Measurements from ENCODE around the gene USP25.

Gene USP25

DNA sequence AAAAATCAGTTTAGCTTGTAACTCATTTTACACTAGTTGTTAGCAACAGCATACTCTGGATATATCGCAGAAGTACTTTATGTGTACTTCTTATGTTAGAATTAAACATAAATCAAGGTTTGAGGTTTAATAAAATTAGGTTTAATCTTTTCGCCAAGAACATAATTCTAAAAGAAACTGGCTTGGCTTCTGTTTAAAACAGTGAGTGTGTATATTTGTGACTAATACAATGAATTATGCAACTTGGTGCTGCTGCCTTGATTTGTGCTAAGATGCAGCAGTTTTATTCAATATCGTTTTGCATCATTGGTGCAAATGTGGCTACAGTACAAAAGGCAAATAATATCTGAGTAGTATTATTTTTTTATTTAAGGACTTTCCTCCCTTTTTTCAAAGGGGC is 44.8 kb downstream of the USP25 start:
- intact Hi-C loops (cut with DNase I; ENCODE audit: low total_unique reads) = no loop called here
- Histone ChIP-seq H3K36me3 (no peaks in the 10 kb centered on the region), H3K4me3 (no peak overlapping the region), H3K9me3 (no peaks in the 10 kb centered on the region), H3K27me3 (no peaks in the 10 kb centered on the region), H3K4me1 (no peaks in the 10 kb centered on the region), H3K27ac (no peak overlapping the region)
- TF ChIP-seq CTCF (IDR thresholded peaks at IDR 0.05) = no peak
- DNase-seq = no peak

DNA sequence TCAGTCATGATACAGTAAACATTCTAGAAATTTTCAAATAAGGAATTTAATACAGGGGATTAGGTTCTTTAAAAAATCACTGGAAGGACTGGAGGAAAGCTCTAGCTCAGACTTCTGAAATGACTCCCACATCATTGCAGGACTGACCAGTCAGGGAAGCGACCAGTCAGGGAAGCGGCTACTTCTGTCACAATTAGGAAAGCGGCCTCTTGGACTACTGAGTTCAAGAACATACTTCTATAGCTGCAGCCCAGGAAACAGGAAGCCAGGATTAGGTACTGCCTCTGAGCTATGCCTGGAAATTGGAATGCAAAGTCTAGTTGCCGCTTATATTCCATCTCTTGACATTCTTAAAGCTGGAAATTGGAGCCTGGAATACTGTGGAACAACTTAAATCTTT is 45.5 kb downstream of the USP25 start:
- TF ChIP-seq CTCF (IDR thresholded peaks at IDR 0.05) = no peak
- H3K4me1 ChIP-seq = no peaks in the 10 kb centered on the region
- no peak for DNase-seq
- intact Hi-C loops (cut with DNase I; ENCODE audit: low total_unique reads) = no loop called here
- H3K9me3 ChIP-seq = no peaks in the 10 kb centered on the region
- H3K27ac ChIP-seq = no peak overlapping the region
- H3K4me3 ChIP-seq = no peak overlapping the region
- H3K36me3 ChIP-seq = no peaks in the 10 kb centered on the region
- no peaks in the 10 kb centered on the region for H3K27me3 ChIP-seq

DNA sequence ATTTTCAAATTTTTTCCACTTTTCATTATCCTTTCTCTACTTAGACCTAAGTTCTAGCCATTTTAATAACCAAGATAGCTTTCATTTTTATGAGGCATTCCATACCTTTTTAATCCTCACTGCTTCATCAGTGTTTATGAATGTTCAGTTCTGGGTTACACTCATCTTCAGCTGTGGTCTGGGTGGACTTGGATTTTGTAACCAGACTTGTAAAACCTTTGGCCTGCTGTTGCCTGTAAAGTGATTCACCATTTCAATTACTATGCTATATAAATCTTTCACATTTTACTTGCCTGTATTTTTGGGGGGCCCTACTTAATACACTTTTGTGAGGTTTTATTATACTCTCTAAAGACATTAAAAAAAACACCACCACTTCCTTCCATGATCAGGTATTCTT is 46.2 kb downstream of the USP25 start:
- intact Hi-C loops (cut with DNase I; ENCODE audit: low total_unique reads) = no loop called here
- Histone ChIP-seq H3K4me3 (no peak overlapping the region), H3K9me3 (no peaks in the 10 kb centered on the region), H3K36me3 (peaks cover 0 to 4% (median 1%) of the 10 kb centered on the region in 3 donors), H3K4me1 (no peaks in the 10 kb centered on the region), H3K27ac (no peak overlapping the region), H3K27me3 (no peaks in the 10 kb centered on the region)
- TF ChIP-seq CTCF (IDR thresholded peaks at IDR 0.05) = no peak
- no peak for DNase-seq

- Histone ChIP-seq H3K27me3 (no peaks in the 10 kb centered on the region), H3K36me3 (peaks cover 7 to 13% (median 10%) of the 10 kb centered on the region in 3 donors), H3K27ac (no peak overlapping the region), H3K9me3 (no peaks in the 10 kb centered on the region), H3K4me1 (no peaks in the 10 kb centered on the region), H3K4me3 (no peak overlapping the region)
- no peak for TF ChIP-seq CTCF (IDR thresholded peaks at IDR 0.05)
- intact Hi-C loops (cut with DNase I; ENCODE audit: low total_unique reads) = no loop called here
- no peak for DNase-seq
Observed at GRCh38 chr21:15776818-15777217, 47.0 kb downstream of the USP25 start.

DNA sequence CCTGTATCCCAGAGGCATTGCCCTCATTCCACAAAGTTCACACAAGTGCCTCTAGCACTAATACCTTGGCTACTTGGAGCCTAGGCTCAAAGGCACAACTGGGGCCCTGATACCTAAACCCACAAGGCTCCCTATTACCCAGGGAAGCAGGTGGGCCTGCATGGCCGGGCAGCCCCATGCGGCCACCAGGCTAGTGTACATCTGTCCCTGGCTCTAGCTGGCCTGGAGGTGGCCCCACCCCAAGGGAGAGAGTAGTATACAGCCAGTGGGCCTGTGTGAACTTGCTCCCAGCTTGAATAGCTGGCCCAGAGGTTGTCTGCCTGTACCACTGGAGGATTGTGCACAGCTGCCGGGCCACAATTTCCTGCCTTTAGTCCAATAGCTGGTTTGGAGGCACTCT is 52.2 kb downstream of the USP25 start:
- Histone ChIP-seq H3K4me3 (no peak overlapping the region), H3K4me1 (no peaks in the 10 kb centered on the region), H3K27ac (no peak overlapping the region), H3K9me3 (no peaks in the 10 kb centered on the region), H3K27me3 (no peaks in the 10 kb centered on the region), H3K36me3 (peaks cover 14 to 20% (median 19%) of the 10 kb centered on the region in 3 donors)
- TF ChIP-seq CTCF (IDR thresholded peaks at IDR 0.05) = no peak
- intact Hi-C loops (cut with DNase I; ENCODE audit: low total_unique reads) = no loop called here
- DNase-seq = no peak

DNA sequence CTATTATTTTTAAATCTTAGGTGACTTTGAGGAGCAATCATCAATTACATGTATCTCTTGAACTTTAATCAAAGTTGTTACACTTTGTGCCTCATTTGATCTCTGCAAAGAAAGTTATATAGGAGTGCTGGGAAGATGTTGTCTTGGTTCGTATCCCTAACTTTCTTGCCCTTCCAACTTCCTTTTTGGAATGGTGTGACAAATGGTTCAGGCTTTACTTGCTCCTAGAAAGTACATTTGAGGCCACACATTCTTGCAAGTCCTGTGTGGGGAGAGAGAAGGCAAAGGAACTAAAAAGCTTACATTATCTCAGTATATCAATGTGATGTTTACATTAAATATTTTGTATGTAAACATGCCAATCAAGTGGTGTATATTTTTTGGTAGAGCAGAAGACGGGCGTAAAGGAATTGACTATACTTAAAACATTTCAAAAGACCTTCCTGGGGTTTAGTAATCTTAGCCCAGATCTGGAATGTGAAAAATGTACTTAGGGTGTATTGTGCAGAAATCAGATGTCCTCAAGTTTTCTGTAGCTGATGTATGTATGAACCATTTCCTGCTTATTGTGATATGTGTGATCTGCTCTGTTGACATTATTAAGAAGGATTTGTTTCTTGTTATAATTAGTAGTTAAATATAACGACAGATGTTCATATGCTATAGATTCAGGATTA is 59.2 kb downstream of the USP25 start:
- no peak for DNase-seq
- Histone ChIP-seq H3K9me3 (no peaks in the 10 kb centered on the region), H3K27ac (no peak overlapping the region), H3K36me3 (peaks cover 0 to 3% (median 0%) of the 10 kb centered on the region in 3 donors), H3K4me1 (peaks cover 0 to 18% (median 0%) of the 10 kb centered on the region in 4 donors), H3K4me3 (no peak overlapping the region), H3K27me3 (no peaks in the 10 kb centered on the region)
- intact Hi-C loops (cut with DNase I; ENCODE audit: low total_unique reads) = no loop called here
- TF ChIP-seq CTCF (IDR thresholded peaks at IDR 0.05) = no peak
